NOMO-1 (cell line): ENCODE results near the gene DGKD.

Source experiments
- DNase-seq, 2 experiments: peaks; one replicate each; lab custom pipeline; 2025; ENCODE audit not compliant: unreplicated experiment in 2 of 2; lab: John Stamatoyannopoulos, UW

DGKD gene, protein sequence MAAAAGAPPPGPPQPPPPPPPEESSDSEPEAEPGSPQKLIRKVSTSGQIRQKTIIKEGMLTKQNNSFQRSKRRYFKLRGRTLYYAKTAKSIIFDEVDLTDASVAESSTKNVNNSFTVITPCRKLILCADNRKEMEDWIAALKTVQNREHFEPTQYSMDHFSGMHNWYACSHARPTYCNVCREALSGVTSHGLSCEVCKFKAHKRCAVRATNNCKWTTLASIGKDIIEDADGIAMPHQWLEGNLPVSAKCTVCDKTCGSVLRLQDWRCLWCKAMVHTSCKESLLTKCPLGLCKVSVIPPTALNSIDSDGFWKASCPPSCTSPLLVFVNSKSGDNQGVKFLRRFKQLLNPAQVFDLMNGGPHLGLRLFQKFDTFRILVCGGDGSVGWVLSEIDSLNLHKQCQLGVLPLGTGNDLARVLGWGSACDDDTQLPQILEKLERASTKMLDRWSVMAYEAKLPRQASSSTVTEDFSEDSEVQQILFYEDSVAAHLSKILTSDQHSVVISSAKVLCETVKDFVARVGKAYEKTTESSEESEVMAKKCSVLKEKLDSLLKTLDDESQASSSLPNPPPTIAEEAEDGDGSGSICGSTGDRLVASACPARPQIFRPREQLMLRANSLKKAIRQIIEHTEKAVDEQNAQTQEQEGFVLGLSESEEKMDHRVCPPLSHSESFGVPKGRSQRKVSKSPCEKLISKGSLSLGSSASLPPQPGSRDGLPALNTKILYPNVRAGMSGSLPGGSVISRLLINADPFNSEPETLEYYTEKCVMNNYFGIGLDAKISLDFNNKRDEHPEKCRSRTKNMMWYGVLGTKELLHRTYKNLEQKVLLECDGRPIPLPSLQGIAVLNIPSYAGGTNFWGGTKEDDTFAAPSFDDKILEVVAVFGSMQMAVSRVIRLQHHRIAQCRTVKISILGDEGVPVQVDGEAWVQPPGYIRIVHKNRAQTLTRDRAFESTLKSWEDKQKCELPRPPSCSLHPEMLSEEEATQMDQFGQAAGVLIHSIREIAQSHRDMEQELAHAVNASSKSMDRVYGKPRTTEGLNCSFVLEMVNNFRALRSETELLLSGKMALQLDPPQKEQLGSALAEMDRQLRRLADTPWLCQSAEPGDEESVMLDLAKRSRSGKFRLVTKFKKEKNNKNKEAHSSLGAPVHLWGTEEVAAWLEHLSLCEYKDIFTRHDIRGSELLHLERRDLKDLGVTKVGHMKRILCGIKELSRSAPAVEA

DNA sequence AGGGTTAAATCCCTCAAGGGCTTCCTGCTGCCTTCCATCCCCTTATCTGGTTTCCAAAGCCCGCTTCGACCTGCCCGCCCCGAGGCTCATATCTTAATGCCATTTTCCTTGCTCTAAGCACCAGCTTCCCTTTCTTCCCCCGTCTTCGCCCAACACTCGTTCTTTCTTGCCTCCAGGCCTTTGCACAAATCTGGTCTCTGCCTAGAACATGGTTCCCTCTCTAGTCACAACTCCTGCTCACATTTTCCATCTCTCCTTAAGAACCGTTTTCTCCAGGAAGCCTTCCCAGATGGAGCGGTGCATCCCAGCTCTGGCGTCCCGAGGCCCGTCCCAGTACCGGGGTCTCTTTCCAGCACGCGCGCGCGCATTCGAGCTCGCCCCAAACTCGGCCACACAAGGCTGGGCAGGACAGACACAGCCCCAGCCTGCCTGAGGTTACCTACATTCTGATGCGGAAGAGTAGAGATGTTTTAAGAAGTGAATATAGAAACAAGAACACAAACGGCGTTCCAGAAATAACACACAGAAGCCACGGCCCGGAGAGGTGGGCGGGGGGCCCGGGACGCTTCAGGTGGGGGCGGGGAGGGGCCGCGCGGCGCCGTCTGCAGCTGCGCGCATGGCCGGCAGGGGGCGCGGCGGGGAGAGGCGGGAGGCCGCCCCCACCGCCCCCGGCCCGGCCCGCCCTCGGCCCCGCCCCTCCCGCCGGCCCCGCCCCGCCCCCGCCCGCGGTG is at the start of gene DGKD:
Gene DGKD (plus strand): TSS at position 726 of the 731 bp plus-strand sequence. CDS start 25 bp downstream, outside the sequence.
- DNase-seq, result peak; percentile 70 to 72

DNA sequence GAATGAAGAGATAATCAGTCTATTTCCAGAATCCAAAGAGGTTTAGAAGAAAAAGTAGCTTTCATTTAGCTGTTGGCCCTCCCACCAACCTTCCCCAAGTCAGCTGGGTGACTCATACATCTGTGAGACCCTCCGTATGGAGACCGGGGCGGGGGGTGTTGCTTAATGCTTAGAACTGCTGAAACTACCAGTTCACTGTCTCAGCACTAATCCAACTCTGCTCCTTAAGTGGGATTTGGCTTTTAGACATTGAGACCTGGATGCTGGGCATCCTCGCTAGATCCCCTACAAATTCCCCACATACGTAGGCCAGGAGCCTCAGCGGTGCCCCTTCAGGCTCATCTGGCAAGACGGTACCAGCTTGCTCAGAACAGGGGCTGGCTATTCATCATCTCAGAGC is 46.7 kb upstream of the DGKD start, which contains the start of gene SAG:
Gene SAG (plus strand): TSS at position 252 of the 400 bp plus-strand sequence. CDS start 1,374 bp downstream, outside the sequence.
- no peak for DNase-seq

DNA sequence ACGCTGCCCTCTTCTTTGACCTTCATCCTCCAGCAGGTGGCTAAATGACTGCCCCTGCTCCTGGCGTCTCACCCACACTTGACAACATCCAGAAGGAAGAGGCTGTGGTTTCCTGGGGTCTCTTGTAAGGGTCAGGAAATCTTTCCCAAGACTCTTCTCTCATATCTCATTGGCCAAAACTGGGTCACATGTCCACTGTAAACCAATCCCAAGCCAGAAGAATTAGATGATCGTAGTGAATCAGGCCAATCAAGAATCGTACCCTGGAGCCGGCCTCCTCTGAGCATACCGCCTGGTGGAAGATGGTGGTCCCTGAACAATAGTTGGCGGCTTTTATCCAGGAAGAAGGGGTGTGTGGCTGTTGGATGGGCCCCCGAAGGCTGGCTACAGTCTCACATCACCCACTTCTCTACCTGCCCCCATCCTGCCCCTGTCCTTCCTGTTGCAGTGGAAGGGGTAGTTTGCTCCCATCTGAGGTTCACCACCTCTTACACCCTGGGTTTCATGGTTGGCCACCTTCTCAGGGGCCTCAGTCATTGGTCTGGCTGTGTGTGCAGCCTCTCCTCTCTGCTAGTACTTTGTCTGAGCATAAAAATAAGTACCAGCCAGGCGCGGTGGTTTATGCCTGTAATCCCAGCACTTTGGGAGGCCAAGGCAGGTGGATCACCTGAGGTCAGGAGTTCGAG is 42.9 kb upstream of the DGKD start:
- no peak for DNase-seq

DNA sequence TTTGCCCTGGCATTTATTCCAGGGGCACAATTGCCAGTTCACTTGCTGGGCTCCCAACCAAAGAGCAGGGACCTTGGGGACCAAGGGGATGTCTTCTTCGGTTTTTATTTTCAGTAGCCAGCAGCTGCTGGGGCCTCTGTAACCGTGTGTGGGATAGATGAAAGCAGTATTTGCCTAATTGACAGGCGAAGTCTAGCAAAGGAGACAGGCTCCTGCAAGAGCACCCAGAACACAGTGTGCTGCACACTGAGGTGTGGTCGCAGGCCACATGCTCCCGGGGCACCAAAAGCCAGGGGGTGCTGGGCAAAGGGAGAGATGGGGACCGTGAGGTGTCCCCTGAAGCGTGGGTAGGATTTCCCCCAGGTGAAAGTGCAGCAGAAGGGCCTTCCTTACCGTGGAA is 41.4 kb upstream of the DGKD start:
- DNase-seq, result no peak

DNA sequence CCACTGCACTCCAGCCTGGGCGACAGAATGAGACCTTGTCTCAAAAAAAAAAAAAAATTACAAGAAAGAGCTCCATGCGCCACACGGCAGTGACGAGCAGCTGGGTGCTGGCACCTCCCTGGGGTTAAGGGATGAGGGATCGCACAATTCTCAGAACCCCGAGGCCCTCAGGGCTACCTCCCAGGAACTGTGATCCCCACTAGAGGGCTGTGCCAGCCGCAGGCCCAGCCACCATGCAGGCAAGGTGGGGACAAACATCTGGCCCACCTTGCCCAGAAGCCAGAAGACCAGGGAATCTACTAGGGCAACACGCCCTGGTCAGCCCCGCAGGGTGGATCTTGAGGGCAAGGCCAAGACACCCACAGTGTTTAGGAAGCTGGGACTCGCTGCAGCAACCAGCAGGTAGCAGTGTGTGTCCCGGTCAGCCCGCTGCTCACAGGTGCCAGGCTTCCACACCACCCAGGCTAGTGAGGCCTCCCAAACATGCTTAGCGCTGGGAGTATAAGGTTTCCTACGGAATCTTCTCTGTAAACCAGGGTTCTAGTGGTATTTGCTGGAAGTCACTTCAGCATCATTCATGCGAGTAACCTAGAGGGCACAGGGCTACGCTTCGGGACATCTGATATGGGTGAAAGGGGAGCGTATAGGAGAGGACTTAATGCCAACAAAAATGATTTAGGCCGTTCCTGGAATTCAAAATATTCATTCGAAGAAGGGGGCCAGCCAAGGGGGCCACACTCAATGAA is 39.9 kb upstream of the DGKD start:
- DNase-seq, result no peak

DNA sequence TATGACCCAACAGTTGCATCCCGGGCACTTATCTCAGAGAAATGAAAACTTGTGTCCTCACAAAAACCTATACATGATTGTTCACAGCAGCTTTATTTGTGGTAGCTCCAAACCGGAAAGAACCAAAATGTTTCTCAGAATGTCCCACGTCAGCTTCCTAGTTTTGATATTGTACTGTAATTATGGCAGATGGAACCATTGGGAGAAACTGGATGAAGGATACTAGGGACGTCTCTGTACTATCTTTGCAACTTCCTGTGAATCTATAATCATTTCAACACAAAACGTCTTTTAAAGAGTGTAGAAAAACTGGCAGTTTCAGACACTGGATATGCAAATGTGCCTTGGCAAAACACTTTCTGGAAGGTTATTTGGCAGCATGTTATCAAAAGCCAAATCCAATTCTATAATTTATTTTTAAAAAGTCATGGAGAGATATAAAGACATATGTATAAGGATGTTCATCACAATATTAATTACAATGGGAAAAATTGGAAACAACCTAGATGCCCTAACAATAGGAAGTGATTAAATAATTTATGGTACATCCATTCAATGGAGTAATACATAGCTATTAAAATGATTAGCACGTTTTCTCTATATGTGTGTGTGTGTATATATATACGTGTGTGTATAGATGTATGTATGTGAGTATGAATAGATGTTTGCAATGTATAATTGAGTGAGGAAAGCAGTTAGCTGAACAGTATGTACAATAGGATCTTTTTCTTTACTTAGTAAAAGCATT is 36.9 kb upstream of the DGKD start:
- DNase-seq, result no peak

DNA sequence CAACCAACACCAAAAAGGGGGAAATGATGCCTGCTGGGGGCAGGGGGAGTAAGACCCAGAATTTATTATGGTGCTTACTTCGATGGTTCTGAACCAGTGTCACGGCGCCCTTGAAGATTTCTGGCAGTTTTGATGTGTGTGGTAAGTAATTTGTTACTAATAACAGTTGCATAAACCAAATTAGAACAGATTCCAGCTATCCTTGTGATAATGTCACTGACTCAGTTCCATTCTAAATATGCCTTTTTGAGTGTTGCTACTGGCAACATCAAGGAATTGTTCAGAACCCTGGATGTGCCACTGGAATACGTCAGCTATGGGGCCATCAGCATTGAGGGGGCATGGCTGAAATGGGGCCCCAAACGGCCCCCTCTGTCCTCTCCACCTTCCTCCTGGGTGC is 35.0 kb upstream of the DGKD start:
- DNase-seq, result no peak

DNA sequence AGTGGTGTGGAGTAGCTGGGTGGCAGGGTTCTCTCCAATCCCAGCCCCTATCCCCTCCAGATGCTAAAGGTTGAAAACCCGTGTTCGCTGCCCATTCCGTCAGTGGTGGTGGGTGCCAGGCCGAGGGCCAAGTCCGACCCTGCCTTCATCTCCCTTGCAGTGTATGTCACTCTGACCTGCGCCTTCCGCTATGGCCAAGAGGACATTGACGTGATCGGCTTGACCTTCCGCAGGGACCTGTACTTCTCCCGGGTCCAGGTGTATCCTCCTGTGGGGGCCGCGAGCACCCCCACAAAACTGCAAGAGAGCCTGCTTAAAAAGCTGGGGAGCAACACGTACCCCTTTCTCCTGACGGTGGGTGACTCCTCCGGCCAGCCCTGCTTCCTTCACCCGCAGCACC is 33.8 kb upstream of the DGKD start:
- DNase-seq, result no peak

DNA sequence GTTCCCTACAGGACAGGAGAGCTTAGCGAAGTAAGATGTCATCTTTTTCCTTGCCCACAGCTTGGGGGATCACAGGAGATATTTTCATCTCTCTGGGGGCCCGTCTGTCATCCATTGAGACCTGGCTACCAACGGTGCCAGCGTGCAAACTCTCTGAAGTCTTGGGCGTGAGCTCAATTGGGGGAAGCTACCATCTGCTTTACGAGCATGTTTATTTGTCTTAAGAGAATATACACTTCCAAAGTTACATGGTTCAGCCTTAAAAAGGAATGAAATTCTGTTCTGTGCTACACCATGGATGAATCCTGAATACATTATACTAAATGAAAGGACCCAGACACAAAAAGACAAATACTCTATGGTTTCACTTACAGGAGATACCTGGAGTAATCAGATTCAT is 33.1 kb upstream of the DGKD start:
- no peak for DNase-seq

DNA sequence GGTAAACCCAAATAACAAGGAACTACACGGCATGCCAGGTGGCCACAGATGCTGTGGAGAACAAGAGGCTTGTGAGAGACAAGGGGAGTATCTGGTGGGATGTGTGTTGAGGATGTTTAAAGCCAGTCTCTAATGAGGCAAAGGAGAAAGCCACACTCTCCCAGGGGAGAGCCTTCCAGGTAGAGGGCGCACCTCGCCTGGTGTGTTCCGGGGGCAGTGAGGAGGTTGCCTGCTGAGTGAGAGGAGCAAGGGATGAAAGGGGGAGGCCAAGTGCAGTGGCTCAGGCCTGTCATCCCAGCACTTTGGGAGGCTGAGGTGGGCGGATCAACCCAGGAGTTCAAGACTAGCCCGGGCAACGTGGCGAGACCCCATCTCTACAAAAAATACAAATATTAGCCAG is 30.4 kb upstream of the DGKD start:
- DNase-seq, result no peak

DNA sequence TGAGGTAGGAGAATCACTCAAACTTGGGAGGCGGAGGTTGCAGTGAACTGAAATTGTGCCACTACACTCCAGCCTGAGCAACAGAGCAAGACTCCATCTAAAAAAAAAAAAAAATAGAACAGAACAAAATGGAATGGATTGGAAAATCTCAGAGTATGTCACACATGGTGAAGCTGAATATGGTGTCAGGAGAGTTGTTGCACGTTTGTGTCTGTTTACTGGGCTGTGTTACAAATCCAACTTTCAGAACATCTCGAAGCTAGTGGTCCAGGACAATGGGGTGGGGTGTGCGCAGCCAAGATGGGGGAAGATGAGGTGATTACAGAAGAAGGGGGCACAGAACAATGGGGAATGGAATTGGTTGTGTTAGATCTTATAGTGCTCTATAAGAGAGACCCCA is 29.0 kb upstream of the DGKD start:
- no peak for DNase-seq

DNA sequence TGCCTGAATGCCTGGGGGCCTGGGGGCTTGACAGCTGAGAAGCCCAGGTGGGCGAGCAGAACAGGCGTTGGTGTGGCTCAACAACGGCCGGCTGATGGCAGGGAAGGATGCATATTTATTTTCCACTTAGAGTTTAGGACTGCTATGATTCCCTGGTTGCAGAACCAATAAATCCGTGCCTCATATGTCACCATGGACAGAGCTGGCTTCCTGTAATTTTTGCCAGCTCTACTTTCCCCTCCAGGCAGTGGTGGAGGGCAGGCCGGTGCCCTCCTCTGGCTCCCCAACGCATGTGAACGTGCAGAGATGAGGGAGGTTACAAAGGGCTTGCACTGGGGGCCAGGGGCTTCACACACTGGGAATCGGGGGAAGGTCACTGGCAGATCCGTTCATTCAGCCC is 28.5 kb upstream of the DGKD start:
- no peak for DNase-seq

DNA sequence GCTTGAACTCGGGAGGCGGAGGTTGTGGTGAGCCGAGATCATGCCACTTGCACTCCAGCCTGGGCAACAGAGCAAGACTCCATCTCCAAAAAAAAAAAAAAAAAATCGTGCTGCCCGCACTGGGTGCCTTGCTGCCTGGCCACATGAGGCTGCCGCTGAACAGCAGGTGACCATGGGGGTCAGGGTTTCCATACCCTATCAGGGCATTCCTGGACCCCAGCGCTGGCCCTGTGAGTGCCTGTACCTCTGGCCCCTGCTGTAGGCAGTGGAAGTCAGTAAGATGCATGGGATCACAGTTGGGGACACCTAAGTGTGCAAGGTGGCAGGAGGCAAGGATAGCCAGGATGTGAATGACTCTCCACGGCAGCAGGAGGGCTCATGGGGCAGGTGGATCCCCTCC is 27.8 kb upstream of the DGKD start:
- no peak for DNase-seq

DNA sequence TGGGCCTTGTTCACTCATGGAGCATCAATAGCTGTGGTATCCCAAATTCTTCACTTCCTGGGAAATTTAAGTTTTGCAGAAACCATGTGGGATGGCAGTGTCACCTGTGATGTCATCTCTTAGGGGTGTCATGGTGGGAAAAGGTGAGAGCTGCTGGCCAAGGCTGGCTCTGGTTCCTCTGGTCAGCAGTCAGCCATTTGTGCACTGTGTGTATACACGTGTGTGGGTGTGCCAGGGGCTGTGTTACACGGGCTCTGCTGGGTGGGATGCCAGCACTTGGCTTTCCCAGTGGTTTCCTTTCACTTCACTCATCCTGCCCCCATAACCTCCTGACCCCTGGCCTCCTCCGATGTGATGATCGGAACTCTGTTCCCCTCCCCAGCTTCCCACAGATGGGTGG is 25.4 kb upstream of the DGKD start:
- no peak for DNase-seq

DNA sequence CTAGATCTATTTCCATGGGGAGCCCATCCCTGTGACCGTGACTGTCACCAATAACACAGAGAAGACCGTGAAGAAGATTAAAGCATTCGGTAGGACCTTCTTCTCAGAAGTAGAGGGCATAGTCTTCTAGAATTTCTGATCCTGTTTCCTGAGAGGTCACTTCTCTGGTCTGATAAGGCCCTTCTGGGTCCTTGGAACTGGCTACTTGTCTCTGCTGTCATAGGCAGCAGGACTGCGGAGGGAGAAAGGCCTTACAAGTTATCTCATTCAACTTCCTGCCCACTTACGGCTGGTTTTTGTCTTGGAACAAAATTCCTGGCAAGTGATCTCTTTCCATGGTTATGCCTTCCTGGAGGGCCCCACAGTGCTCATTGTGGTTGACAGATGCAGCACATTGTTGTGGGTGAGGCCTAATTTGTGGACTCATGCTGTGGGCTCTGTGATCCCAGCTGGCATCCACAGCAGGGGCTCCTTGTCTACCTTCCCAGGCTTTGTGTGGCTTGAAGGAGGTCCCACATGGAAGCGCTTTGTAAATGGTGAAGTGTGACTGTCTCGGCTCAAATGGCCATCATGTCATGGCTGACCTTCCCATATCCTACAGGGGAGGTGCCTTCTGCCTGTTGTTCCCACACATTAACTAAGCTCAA is 24.7 kb upstream of the DGKD start:
- no peak for DNase-seq

DNA sequence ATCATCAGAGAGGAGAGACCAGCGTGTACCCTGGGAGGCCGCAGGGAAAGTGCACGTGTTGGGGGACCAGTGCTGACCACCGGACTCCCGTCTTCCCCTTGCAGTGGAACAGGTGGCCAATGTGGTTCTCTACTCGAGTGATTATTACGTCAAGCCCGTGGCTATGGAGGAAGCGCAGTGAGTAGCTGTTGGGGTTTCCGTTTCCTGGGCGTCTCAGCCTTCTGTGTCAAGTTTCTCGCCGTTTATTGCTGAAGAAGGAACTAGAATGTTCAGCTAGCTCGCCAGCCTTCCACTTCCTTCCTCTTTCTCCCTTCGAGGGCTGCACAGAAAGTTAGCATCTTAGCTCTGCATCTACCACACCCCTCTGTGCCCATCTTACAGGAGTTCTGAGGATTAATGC is 22.8 kb upstream of the DGKD start:
- DNase-seq, result peak; percentile 94 to 100

DNA sequence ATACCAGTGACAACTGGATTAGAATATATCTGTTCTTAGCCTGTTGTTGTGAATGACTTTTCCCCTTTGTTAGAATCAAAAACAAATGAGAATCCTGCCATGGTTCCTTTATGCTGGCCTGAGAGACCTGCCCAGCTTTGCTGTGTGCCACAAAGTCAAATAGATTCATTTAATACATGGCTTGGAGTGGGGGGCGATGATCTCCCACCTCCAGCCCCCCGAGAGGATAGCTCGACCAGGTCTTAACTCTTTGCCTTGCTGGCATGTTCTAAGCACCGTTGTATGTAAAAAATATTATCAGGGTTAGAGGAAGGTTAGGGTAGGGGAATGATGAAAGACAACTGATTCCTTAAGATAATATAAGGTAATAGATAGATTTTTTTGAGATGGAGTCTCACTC is 22.2 kb upstream of the DGKD start:
- DNase-seq, result no peak

DNA sequence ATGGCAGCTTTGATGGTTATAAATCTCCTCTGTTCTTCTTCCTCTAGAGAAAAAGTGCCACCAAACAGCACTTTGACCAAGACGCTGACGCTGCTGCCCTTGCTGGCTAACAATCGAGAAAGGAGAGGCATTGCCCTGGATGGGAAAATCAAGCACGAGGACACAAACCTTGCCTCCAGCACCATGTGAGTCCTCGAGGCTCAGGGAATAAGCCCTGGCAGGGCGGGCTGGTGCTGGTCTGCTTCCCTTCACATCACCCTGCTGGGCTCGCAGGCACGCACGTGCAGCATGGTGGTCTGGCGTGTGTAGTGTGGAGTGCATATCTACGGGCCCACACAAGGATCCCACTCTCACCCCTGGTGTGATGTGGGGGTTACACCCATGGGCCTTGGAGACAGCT is 19.4 kb upstream of the DGKD start:
- no peak for DNase-seq
